Measurements from ENCODE around the gene AIPL1.

The AIPL1 gene

GRCh38 chr17:6448473-6448872 is 13.6 kb upstream of the AIPL1 start:
- no peak for DNase-seq

GRCh38 chr17:6446516-6447100 is 11.7 kb upstream of the AIPL1 start:
- DNase-seq, result no peak

- no peak for DNase-seq
Measured at GRCh38 chr17:6444571-6445335, 9.8 kb upstream of the AIPL1 start.

- peak; percentile 96 to 97 for DNase-seq
Measured at GRCh38 chr17:6443692-6444570, 9.0 kb upstream of the AIPL1 start, which contains the start of gene PIMREG. PIMREG (plus strand) TSS chr17:6444455; CDS start chr17:6445111, 656 bp downstream.

GRCh38 chr17:6442775-6443174 is 7.9 kb upstream of the AIPL1 start:
- no peak for DNase-seq

- DNase-seq, result no peak
Measured at GRCh38 chr17:6439951-6440350, 5.0 kb upstream of the AIPL1 start.

- no peak for DNase-seq
Measured at GRCh38 chr17:6437956-6438355, 3.0 kb upstream of the AIPL1 start.

- no peak for DNase-seq
Measured at GRCh38 chr17:6437466-6437865, 2.5 kb upstream of the AIPL1 start.

GRCh38 chr17:6435968-6436367 is 1.0 kb upstream of the AIPL1 start:
- DNase-seq, result peak; percentile 69 to 72

- DNase-seq, result peak in 1 of 2 donors; percentile 21
Measured at GRCh38 chr17:6430769-6431168, 4.2 kb downstream of the AIPL1 start.

- no peak for DNase-seq
Measured at GRCh38 chr17:6429266-6429665, 5.7 kb downstream of the AIPL1 start.

- no peak for DNase-seq
Measured at GRCh38 chr17:6428207-6428965, 6.5 kb downstream of the AIPL1 start.

GRCh38 chr17:6427279-6427781 is 7.6 kb downstream of the AIPL1 start:
- DNase-seq, result peak; percentile 46 to 54

- no peak for DNase-seq
Measured at GRCh38 chr17:6426356-6427101, 8.4 kb downstream of the AIPL1 start.

GRCh38 chr17:6425407-6425806 is 9.5 kb downstream of the AIPL1 start:
- DNase-seq, result no peak

GRCh38 chr17:6423931-6424330 is 11.0 kb downstream of the AIPL1 start:
- DNase-seq, result no peak

GRCh38 chr17:6422654-6423241 is 12.2 kb downstream of the AIPL1 start:
- no peak for DNase-seq

GRCh38 chr17:6421700-6422604 is 13.0 kb downstream of the AIPL1 start:
- DNase-seq, result peak; percentile 82 to 83

GRCh38 chr17:6420173-6420641 is 14.7 kb downstream of the AIPL1 start:
- DNase-seq, result peak; percentile 36 to 43

- DNase-seq, result no peak
Measured at GRCh38 chr17:6415616-6416015, 19.3 kb downstream of the AIPL1 start.

Measured in stimulated activated CD4-positive, alpha-beta T cell treated with anti-CD3 and anti-CD28 coated beads, Interleukin-2, amount 100 ng/mL, for 24 hours (primary cell).